Tibial nerve (tissue), 4 donors: Measurements from ENCODE around the gene ABHD15.

Experiments used
- EP300 ChIP-seq, 2 donors: sonication (generic); formaldehyde crosslinking; IDR thresholded peaks; one replicate each; pipeline ENCODE4 v1.6.1; 2017; ENCODE audit warnings: antibody characterized with exemption in 2 of 2, mild to moderate bottlenecking in 1 of 2
- POLR2A ChIP-seq, 2 donors: fragments of 450-650 bp; IDR thresholded peaks; one replicate each; pipeline ENCODE4 v1.6.1; 2017; ENCODE audit warnings: antibody characterized with exemption in 2 of 2, mild to moderate bottlenecking in 2 of 2, moderate library complexity in 2 of 2
- TF ChIP-seq, protein P1 (sequence below), 5 experiments: fragments of 200-600 bp in 3 of 5; fragments of 450-650 bp in 2 of 5; sonication (generic) in 3 of 5; IDR thresholded peaks; one replicate each; pipeline ENCODE4 v1.5.1; 2016 to 2019; ENCODE audit warnings: antibody characterized with exemption in 5 of 5, mild to moderate bottlenecking in 3 of 5, moderate library complexity in 2 of 5

DNA sequence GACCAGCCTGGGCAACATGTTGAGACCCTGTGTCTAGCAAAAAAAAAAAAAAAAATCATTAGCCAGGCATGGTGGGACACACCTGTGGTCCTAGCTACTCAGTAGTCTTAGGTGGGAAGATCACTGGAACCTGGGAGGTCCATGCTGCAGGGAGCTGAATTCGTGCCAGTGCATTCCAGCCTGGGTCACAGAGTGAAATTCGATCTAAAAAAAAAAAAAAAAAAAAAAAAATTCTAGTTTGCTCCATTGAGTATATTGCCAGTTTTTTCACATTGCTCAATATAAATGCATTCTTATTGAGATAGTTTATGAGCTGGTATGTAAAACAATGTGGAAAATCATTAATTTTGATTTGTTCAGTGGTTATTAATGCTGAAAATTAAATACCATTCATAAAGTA is 52.0 kb downstream of the ABHD15 start:
- TF ChIP-seq, protein P1, sequence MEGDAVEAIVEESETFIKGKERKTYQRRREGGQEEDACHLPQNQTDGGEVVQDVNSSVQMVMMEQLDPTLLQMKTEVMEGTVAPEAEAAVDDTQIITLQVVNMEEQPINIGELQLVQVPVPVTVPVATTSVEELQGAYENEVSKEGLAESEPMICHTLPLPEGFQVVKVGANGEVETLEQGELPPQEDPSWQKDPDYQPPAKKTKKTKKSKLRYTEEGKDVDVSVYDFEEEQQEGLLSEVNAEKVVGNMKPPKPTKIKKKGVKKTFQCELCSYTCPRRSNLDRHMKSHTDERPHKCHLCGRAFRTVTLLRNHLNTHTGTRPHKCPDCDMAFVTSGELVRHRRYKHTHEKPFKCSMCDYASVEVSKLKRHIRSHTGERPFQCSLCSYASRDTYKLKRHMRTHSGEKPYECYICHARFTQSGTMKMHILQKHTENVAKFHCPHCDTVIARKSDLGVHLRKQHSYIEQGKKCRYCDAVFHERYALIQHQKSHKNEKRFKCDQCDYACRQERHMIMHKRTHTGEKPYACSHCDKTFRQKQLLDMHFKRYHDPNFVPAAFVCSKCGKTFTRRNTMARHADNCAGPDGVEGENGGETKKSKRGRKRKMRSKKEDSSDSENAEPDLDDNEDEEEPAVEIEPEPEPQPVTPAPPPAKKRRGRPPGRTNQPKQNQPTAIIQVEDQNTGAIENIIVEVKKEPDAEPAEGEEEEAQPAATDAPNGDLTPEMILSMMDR (IDR thresholded peaks at IDR 0.05): no peak
- TF ChIP-seq POLR2A (IDR thresholded peaks at IDR 0.05): no peak
- no peak for TF ChIP-seq EP300 (IDR thresholded peaks at IDR 0.05)
